ENCODE measurements around the gene HES7. TPM values are rescaled to one million over a fixed set of nuclear protein-coding genes. Genes with fewer than 3 reads are reported as not detected.

Gene HES7
- total and polyA plus RNA-seq, 2 donors from 2014 or later, result 0.25 TPM; not detected in 1

DNA sequence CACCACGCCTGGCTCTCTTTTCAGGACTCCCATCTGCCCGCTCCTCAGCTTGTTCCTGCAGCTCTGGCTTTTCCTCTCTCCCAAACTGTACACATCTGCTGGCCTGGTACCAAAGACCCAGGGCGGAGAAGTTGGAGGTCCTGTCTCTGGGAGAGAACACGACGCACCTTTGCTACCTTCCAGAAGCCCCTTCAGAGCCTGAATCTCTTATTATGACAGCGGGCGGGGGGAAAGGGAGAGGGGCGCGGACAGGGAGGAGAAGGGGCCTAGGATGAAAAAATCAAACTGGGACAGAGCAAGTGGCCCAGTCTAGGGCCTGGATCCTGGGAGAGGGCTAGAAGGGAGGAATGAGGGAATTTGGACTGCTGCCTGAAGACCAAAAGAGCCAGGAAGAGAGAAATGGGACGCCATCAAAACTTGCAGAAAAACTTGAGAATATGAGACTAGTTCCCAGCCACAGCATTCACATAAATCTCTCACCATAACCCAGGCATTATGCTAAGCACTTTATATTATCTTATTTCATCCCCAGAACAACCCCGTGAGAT, 30.8 kb upstream of the HES7 start:
- Histone ChIP-seq H3K36me3 (ENCODE audit: control insufficient read depth in 2 of 3, insufficient read depth in 3 of 3, low read length in 3 of 3) (peaks cover 0 to 21% (median 7%) of the 10 kb centered on the region in 3 donors), H3K27me3 (ENCODE audit: control insufficient read depth, insufficient read depth, low read length) (no peaks in the 10 kb centered on the region), H3K4me3 (ENCODE audit: low read length in 3 of 3) (peak overlapping the region; percentile 4 to 99 (median 99)), H3K4me1 (ENCODE audit: control insufficient read depth in 2 of 3, insufficient read depth in 2 of 3, low read depth in 1 of 3, low read length in 3 of 3) (peaks cover 5 to 34% (median 21%) of the 10 kb centered on the region in 3 donors), H3K27ac (ENCODE audit: low read depth in 2 of 2, low read length in 2 of 2) (peak overlapping the region; percentile 99 to 100), H3K9me3 (ENCODE audit: control insufficient read depth in 2 of 3, insufficient read depth in 1 of 3, low read length in 3 of 3) (no peaks in the 10 kb centered on the region), H3K9ac (ENCODE audit: low read length in 3 of 3) (peak overlapping the region in 2 of 3 donors; percentile 99 to 100)
- TF ChIP-seq CTCF (IDR thresholded peaks at IDR 0.05; ENCODE audit: borderline replicate concordance, extremely low read depth, insufficient read depth), result no peak
- peak in 1 of 5 donors; percentile 43 for DNase-seq
- intact Hi-C loops (cut with DNase I), result no loop called here
- FAIRE-seq, result no peak

DNA sequence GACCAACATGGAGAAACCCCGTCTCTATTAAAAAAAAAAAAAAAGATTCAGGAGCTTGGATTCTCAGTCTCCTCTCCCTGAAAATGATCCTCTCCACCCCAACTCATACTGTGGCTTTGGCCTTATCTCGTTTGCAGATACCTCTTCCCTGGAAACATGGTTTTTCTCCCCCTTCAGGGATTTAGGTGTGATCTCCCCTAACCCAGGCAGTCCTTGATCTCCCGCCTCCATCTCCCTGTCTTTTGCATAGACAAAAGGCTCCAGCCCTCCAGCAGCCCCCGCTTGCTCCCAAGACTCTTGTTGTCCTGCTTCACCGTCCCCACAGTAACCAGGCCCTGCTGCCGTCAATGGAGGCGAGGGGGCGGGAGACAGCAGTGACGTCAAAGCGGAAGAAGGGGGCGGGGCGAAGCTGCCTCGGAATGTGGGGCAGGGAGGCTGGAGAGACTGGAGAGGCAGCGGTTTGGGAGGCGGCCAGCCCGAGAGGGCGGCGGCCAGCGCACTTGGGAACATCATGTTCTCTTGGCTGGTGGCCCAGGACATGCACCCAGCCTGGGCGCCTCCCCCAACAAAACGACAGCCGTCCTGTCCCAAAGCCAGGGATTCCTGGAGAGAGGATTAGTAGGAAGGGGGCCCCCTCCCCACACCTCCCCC, 30.2 kb upstream of the HES7 start:
- H3K9me3 ChIP-seq (ENCODE audit: control insufficient read depth in 2 of 3, insufficient read depth in 1 of 3, low read length in 3 of 3), result no peaks in the 10 kb centered on the region
- FAIRE-seq (peak; percentile 90), DNase-seq (peak; percentile 97 to 100 (median 98))
- H3K27ac ChIP-seq (ENCODE audit: low read depth in 2 of 2, low read length in 2 of 2), result peak overlapping the region; percentile 99 to 100
- intact Hi-C loops (cut with DNase I), result no loop called here
- H3K9ac ChIP-seq (ENCODE audit: low read length in 3 of 3), result peak overlapping the region; percentile 71 to 99 (median 87)
- peaks cover 5 to 34% (median 21%) of the 10 kb centered on the region in 3 donors for H3K4me1 ChIP-seq (ENCODE audit: control insufficient read depth in 2 of 3, insufficient read depth in 2 of 3, low read depth in 1 of 3, low read length in 3 of 3)
- H3K27me3 ChIP-seq (ENCODE audit: control insufficient read depth, insufficient read depth, low read length), result no peaks in the 10 kb centered on the region
- TF ChIP-seq CTCF (IDR thresholded peaks at IDR 0.05; ENCODE audit: borderline replicate concordance, extremely low read depth, insufficient read depth), result no peak
- H3K36me3 ChIP-seq (ENCODE audit: control insufficient read depth in 2 of 3, insufficient read depth in 3 of 3, low read length in 3 of 3), result peaks cover 0 to 25% (median 13%) of the 10 kb centered on the region in 3 donors
- H3K4me3 ChIP-seq (ENCODE audit: low read length in 3 of 3), result peak overlapping the region; percentile 35 to 99 (median 99)

DNA sequence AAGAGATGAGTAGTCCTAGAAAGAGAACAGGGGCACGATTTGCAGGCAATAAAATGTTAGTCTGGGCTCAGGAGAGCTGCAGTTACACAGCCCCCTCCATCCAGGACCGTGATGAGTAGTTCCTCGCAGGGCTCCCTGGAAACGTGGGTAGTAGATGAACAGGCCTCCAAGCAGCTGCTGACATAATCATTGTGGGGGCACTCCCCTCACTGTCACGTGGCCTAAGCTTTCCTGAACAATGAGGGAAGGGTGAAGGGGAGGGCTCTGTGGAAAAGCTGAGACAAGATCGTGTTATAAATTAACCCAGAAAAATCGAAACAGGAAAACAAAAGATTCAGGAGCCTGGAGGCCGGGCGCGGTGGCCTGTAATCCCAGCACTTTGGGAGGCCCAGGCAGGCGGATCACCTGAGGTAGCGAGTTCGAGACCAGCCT, 29.6 kb upstream of the HES7 start:
- H3K27me3 ChIP-seq (ENCODE audit: control insufficient read depth, insufficient read depth, low read length), result no peaks in the 10 kb centered on the region
- H3K4me1 ChIP-seq (ENCODE audit: control insufficient read depth in 2 of 3, insufficient read depth in 2 of 3, low read depth in 1 of 3, low read length in 3 of 3), result peaks cover 5 to 32% (median 21%) of the 10 kb centered on the region in 3 donors
- TF ChIP-seq CTCF (IDR thresholded peaks at IDR 0.05; ENCODE audit: borderline replicate concordance, extremely low read depth, insufficient read depth), result no peak
- no peaks in the 10 kb centered on the region for H3K9me3 ChIP-seq (ENCODE audit: control insufficient read depth in 2 of 3, insufficient read depth in 1 of 3, low read length in 3 of 3)
- intact Hi-C loops (cut with DNase I), result no loop called here
- H3K27ac ChIP-seq (ENCODE audit: low read depth in 2 of 2, low read length in 2 of 2), result peak overlapping the region; percentile 99 to 100
- H3K9ac ChIP-seq (ENCODE audit: low read length in 3 of 3), result peak overlapping the region; percentile 71 to 96 (median 87)
- FAIRE-seq (peak; percentile 13), DNase-seq (peak; percentile 78 to 95 (median 87))
- peak overlapping the region in 2 of 3 donors; percentile 64 to 99 for H3K4me3 ChIP-seq (ENCODE audit: low read length in 3 of 3)
- peaks cover 0 to 31% (median 15%) of the 10 kb centered on the region in 3 donors for H3K36me3 ChIP-seq (ENCODE audit: control insufficient read depth in 2 of 3, insufficient read depth in 3 of 3, low read length in 3 of 3)

Measured in kidney (tissue), 14 donors.